Left renal cortex interstitium (tissue), 4 donors: ENCODE data around the gene LDLRAD4. TPM values are rescaled to one million over a fixed set of nuclear protein-coding genes. Genes with fewer than 3 reads are reported as not detected.

ENCODE experiments used
- DNase-seq, 4 donors: peaks; one replicate each; pipeline ENCODE4 v3.0.0-alpha.2; 2013; ENCODE audit warnings: low read depth in 4 of 4, low spot score in 2 of 4, missing footprints in 1 of 4
- polyA plus RNA-seq, 4 donors: library from polyadenylated mRNA; unstranded; fragments of 120-200 nt; gene quantifications; one replicate each; pipeline ENCODE4 v1.2.1, GENCODE V29; 2013; ENCODE audit not compliant: insufficient read length in 4 of 4

LDLRAD4 gene
- polyA plus RNA-seq, 4 donors, result 10.3 to 12.7 (median 12.3) TPM

GRCh38 chr18:13520741-13521140, 302.2 kb downstream of the LDLRAD4 start:
- DNase-seq, result no peak

GRCh38 chr18:13521418-13521817, 302.9 kb downstream of the LDLRAD4 start:
- DNase-seq, result no peak

- no peak for DNase-seq
These were observed 303.7 kb downstream of the LDLRAD4 start for GRCh38 chr18:13522256-13522655.

- no peak for DNase-seq
These were observed 304.5 kb downstream of the LDLRAD4 start for GRCh38 chr18:13522861-13523660.

GRCh38 chr18:13524054-13524453, 305.5 kb downstream of the LDLRAD4 start:
- no peak for DNase-seq

- DNase-seq, result no peak
These were observed 306.3 kb downstream of the LDLRAD4 start for GRCh38 chr18:13524811-13525210.

GRCh38 chr18:13525381-13526029, 306.9 kb downstream of the LDLRAD4 start:
- DNase-seq, result no peak

- no peak for DNase-seq
These were observed 308.0 kb downstream of the LDLRAD4 start for GRCh38 chr18:13526519-13526918.

- no peak for DNase-seq
These were observed 308.7 kb downstream of the LDLRAD4 start for GRCh38 chr18:13527256-13527655.

- DNase-seq, result no peak
These were observed 309.2 kb downstream of the LDLRAD4 start for GRCh38 chr18:13527730-13528129.

- no peak for DNase-seq
These were observed 310.3 kb downstream of the LDLRAD4 start for GRCh38 chr18:13528739-13529392.

- no peak for DNase-seq
These were observed 311.7 kb downstream of the LDLRAD4 start for GRCh38 chr18:13530033-13530878.

- DNase-seq, result no peak
These were observed 312.4 kb downstream of the LDLRAD4 start for GRCh38 chr18:13530879-13531387.

GRCh38 chr18:13531681-13532325, 313.2 kb downstream of the LDLRAD4 start:
- DNase-seq, result no peak

GRCh38 chr18:13532406-13533075, 314.0 kb downstream of the LDLRAD4 start:
- DNase-seq, result no peak

GRCh38 chr18:13534631-13535030, 316.1 kb downstream of the LDLRAD4 start:
- no peak for DNase-seq

- no peak for DNase-seq
These were observed 318.0 kb downstream of the LDLRAD4 start for GRCh38 chr18:13536578-13536977.

- DNase-seq, result no peak
These were observed 318.6 kb downstream of the LDLRAD4 start for GRCh38 chr18:13537022-13537780.

- no peak for DNase-seq
These were observed 320.1 kb downstream of the LDLRAD4 start for GRCh38 chr18:13538630-13539029.
